Activated T-helper 17 cell treated with anti-CD3 and anti-CD28 coated beads, Interleukin-2, amount 50 U/mL, for 72 hours (primary cell): ENCODE data around the gene FN3KRP. TPM values are rescaled to one million over a fixed set of nuclear protein-coding genes. Genes with fewer than 3 reads are reported as not detected.

Experiments
- ATAC-seq: fragments of 150-1000 bp; cut with Tn5 transposase; replicated peaks from 2 replicates; pipeline ENCODE4 v1.10.0; 2021; ENCODE audit warnings: mild to moderate bottlenecking, moderate library complexity
- H3K27ac Mint-ChIP-seq: one replicate; pipeline ENCODE4 v1.8.0; 2022; ENCODE audit warnings: mixed read lengths
- H3K27me3 Mint-ChIP-seq: one replicate; pipeline ENCODE4 v1.8.0; 2022; ENCODE audit warnings: mixed read lengths
- H3K36me3 Mint-ChIP-seq: one replicate; pipeline ENCODE4 v1.8.0; 2022; ENCODE audit warnings: low read depth, mild to moderate bottlenecking, mixed read lengths
- H3K4me1 Mint-ChIP-seq: one replicate; pipeline ENCODE4 v1.8.0; 2022; ENCODE audit warnings: mixed read lengths
- H3K4me3 Mint-ChIP-seq: one replicate; pipeline ENCODE4 v1.8.0; 2022; ENCODE audit warnings: mild to moderate bottlenecking, mixed read lengths
- H3K9me3 Mint-ChIP-seq: one replicate; pipeline ENCODE4 v1.8.0; 2022; ENCODE audit warnings: mixed read lengths
- total RNA-seq, 2 donors: library from RNA; stranded (reverse); gene quantifications; one replicate each; pipeline ENCODE4 v1.2.3, GENCODE V29; 2022

The FN3KRP gene
- total RNA-seq, 2 donors from 2014 or later, result 45.8 to 47.4 TPM

GRCh38 chr17:82683534-82683933 is 33.0 kb upstream of the FN3KRP start:
- no peaks in the 10 kb centered on the region for H3K4me1 Mint-ChIP-seq
- no peaks in the 10 kb centered on the region for H3K9me3 Mint-ChIP-seq
- H3K36me3 Mint-ChIP-seq, result no peaks in the 10 kb centered on the region
- no peaks in the 10 kb centered on the region for H3K27me3 Mint-ChIP-seq
- no peak overlapping the region for H3K4me3 Mint-ChIP-seq
- H3K27ac Mint-ChIP-seq, result no peak overlapping the region
- no peak for ATAC-seq

GRCh38 chr17:82684228-82684841 is 32.2 kb upstream of the FN3KRP start:
- no peaks in the 10 kb centered on the region for H3K27me3 Mint-ChIP-seq
- H3K4me1 Mint-ChIP-seq, result no peaks in the 10 kb centered on the region
- H3K9me3 Mint-ChIP-seq, result no peaks in the 10 kb centered on the region
- H3K4me3 Mint-ChIP-seq, result no peak overlapping the region
- no peak for ATAC-seq
- no peaks in the 10 kb centered on the region for H3K36me3 Mint-ChIP-seq
- H3K27ac Mint-ChIP-seq, result no peak overlapping the region

GRCh38 chr17:82685291-82685690 is 31.2 kb upstream of the FN3KRP start:
- no peaks in the 10 kb centered on the region for H3K4me1 Mint-ChIP-seq
- H3K27ac Mint-ChIP-seq, result no peak overlapping the region
- H3K36me3 Mint-ChIP-seq, result no peaks in the 10 kb centered on the region
- no peak overlapping the region for H3K4me3 Mint-ChIP-seq
- ATAC-seq, result no peak
- no peaks in the 10 kb centered on the region for H3K27me3 Mint-ChIP-seq
- no peaks in the 10 kb centered on the region for H3K9me3 Mint-ChIP-seq

GRCh38 chr17:82686366-82687324 is 29.9 kb upstream of the FN3KRP start:
- H3K9me3 Mint-ChIP-seq, result no peaks in the 10 kb centered on the region
- no peak overlapping the region for H3K27ac Mint-ChIP-seq
- ATAC-seq, result no peak
- H3K36me3 Mint-ChIP-seq, result no peaks in the 10 kb centered on the region
- H3K4me3 Mint-ChIP-seq, result no peak overlapping the region
- no peaks in the 10 kb centered on the region for H3K4me1 Mint-ChIP-seq
- no peaks in the 10 kb centered on the region for H3K27me3 Mint-ChIP-seq

- no peaks in the 10 kb centered on the region for H3K4me1 Mint-ChIP-seq
- H3K4me3 Mint-ChIP-seq, result no peak overlapping the region
- H3K27me3 Mint-ChIP-seq, result no peaks in the 10 kb centered on the region
- no peak overlapping the region for H3K27ac Mint-ChIP-seq
- no peak for ATAC-seq
- H3K9me3 Mint-ChIP-seq, result no peaks in the 10 kb centered on the region
- no peaks in the 10 kb centered on the region for H3K36me3 Mint-ChIP-seq
Measured at GRCh38 chr17:82687375-82687861, 29.1 kb upstream of the FN3KRP start.

- Mint-ChIP-seq H3K36me3 (no peaks in the 10 kb centered on the region), H3K27ac (no peak overlapping the region), H3K27me3 (no peaks in the 10 kb centered on the region), H3K4me3 (no peak overlapping the region), H3K4me1 (no peaks in the 10 kb centered on the region), H3K9me3 (no peaks in the 10 kb centered on the region)
- no peak for ATAC-seq
Measured at GRCh38 chr17:82687871-82688270, 28.6 kb upstream of the FN3KRP start.

GRCh38 chr17:82689077-82689476 is 27.4 kb upstream of the FN3KRP start:
- Mint-ChIP-seq H3K9me3 (no peaks in the 10 kb centered on the region), H3K27ac (no peak overlapping the region), H3K36me3 (no peaks in the 10 kb centered on the region), H3K27me3 (no peaks in the 10 kb centered on the region), H3K4me3 (no peak overlapping the region), H3K4me1 (no peaks in the 10 kb centered on the region)
- no peak for ATAC-seq

GRCh38 chr17:82690786-82691489 is 25.6 kb upstream of the FN3KRP start:
- Mint-ChIP-seq H3K27me3 (no peaks in the 10 kb centered on the region), H3K4me3 (no peak overlapping the region), H3K4me1 (no peaks in the 10 kb centered on the region), H3K36me3 (no peaks in the 10 kb centered on the region), H3K9me3 (peaks cover 4% of the 10 kb centered on the region), H3K27ac (no peak overlapping the region)
- ATAC-seq, result no peak

GRCh38 chr17:82691714-82692113 is 24.8 kb upstream of the FN3KRP start:
- no peaks in the 10 kb centered on the region for H3K4me1 Mint-ChIP-seq
- H3K9me3 Mint-ChIP-seq, result peaks cover 4% of the 10 kb centered on the region
- H3K27me3 Mint-ChIP-seq, result no peaks in the 10 kb centered on the region
- H3K4me3 Mint-ChIP-seq, result no peak overlapping the region
- no peak for ATAC-seq
- H3K27ac Mint-ChIP-seq, result no peak overlapping the region
- no peaks in the 10 kb centered on the region for H3K36me3 Mint-ChIP-seq

GRCh38 chr17:82692268-82692667 is 24.2 kb upstream of the FN3KRP start:
- Mint-ChIP-seq H3K36me3 (no peaks in the 10 kb centered on the region), H3K27ac (no peak overlapping the region), H3K4me3 (no peak overlapping the region), H3K4me1 (no peaks in the 10 kb centered on the region), H3K27me3 (no peaks in the 10 kb centered on the region), H3K9me3 (peaks cover 4% of the 10 kb centered on the region)
- ATAC-seq, result no peak

- Mint-ChIP-seq H3K27ac (no peak overlapping the region), H3K36me3 (no peaks in the 10 kb centered on the region)
Measured at GRCh38 chr17:82693168-82693867, 23.2 kb upstream of the FN3KRP start.

GRCh38 chr17:82694647-82695046 is 21.9 kb upstream of the FN3KRP start:
- no peak overlapping the region for H3K4me3 Mint-ChIP-seq
- no peaks in the 10 kb centered on the region for H3K4me1 Mint-ChIP-seq
- no peak for ATAC-seq
- H3K36me3 Mint-ChIP-seq, result no peaks in the 10 kb centered on the region
- H3K27ac Mint-ChIP-seq, result no peak overlapping the region
- H3K27me3 Mint-ChIP-seq, result no peaks in the 10 kb centered on the region
- H3K9me3 Mint-ChIP-seq, result peaks cover 4% of the 10 kb centered on the region

More at GRCh38 chr17:82693168-82693867, 23.2 kb upstream of the FN3KRP start:
- Mint-ChIP-seq H3K4me1 (no peaks in the 10 kb centered on the region), H3K4me3 (no peak overlapping the region), H3K27me3 (no peaks in the 10 kb centered on the region), H3K9me3 (peaks cover 4% of the 10 kb centered on the region)
- no peak for ATAC-seq

GRCh38 chr17:82696259-82696658 is 20.2 kb upstream of the FN3KRP start:
- Mint-ChIP-seq H3K36me3 (no peaks in the 10 kb centered on the region), H3K4me3 (no peak overlapping the region), H3K4me1 (no peaks in the 10 kb centered on the region), H3K9me3 (peaks cover 4% of the 10 kb centered on the region), H3K27ac (no peak overlapping the region), H3K27me3 (no peaks in the 10 kb centered on the region)
- no peak for ATAC-seq
